ENCODE data around the gene COMMD1.

Gene COMMD1

GRCh38 chr2:62071760-62072680 lies 166.5 kb downstream of the COMMD1 start:
- Histone ChIP-seq H3K4me1 (ENCODE audit: control insufficient read depth, insufficient read depth, low read length) (no peaks in the 10 kb centered on the region), H3K27ac (ENCODE audit: low read length) (no peak overlapping the region), H3K9me3 (ENCODE audit: control insufficient read depth, insufficient read depth, low read length) (peaks cover 3% of the 10 kb centered on the region; the same call in 1 of the 2 replicates), H3K4me3 (ENCODE audit: low read length) (no peak overlapping the region), H3K36me3 (ENCODE audit: control insufficient read depth, insufficient read depth, low read length) (0 out of 2 replicates have a peak, but pooled peaks cover 3% of the 10 kb centered on the region), H3K27me3 (ENCODE audit: control insufficient read depth, insufficient read depth, low read length) (no peaks in the 10 kb centered on the region)
- no CpG with 5 or more reads among the region's 7 CpGs for WGBS (ENCODE audit: insufficient coverage, insufficient read length)
- DNase-seq (ENCODE audit: low read depth, low spot score), result no peak

- Histone ChIP-seq H3K27ac (ENCODE audit: low read length) (no peak overlapping the region), H3K4me3 (ENCODE audit: low read length) (no peak overlapping the region), H3K36me3 (ENCODE audit: control insufficient read depth, insufficient read depth, low read length) (0 out of 2 replicates have a peak, but pooled peaks cover 3% of the 10 kb centered on the region), H3K27me3 (ENCODE audit: control insufficient read depth, insufficient read depth, low read length) (no peaks in the 10 kb centered on the region), H3K4me1 (ENCODE audit: control insufficient read depth, insufficient read depth, low read length) (no peaks in the 10 kb centered on the region), H3K9me3 (ENCODE audit: control insufficient read depth, insufficient read depth, low read length) (peaks cover 3% of the 10 kb centered on the region; the same call in 1 of the 2 replicates)
- DNase-seq (ENCODE audit: low read depth, low spot score), result no peak
- WGBS (ENCODE audit: insufficient coverage, insufficient read length), result no CpG with 5 or more reads among the region's 2 CpGs
These were observed 168.8 kb downstream of the COMMD1 start for GRCh38 chr2:62074233-62074632.

GRCh38 chr2:62076980-62077638 lies 171.6 kb downstream of the COMMD1 start:
- Histone ChIP-seq H3K27me3 (ENCODE audit: control insufficient read depth, insufficient read depth, low read length) (no peaks in the 10 kb centered on the region), H3K36me3 (ENCODE audit: control insufficient read depth, insufficient read depth, low read length) (0 out of 2 replicates have a peak, but pooled peaks cover 3% of the 10 kb centered on the region), H3K27ac (ENCODE audit: low read length) (no peak overlapping the region), H3K4me3 (ENCODE audit: low read length) (no peak overlapping the region), H3K9me3 (ENCODE audit: control insufficient read depth, insufficient read depth, low read length) (peaks cover 2% of the 10 kb centered on the region; the same call in 1 of the 2 replicates), H3K4me1 (ENCODE audit: control insufficient read depth, insufficient read depth, low read length) (no peaks in the 10 kb centered on the region)
- DNase-seq (ENCODE audit: low read depth, low spot score), result no peak
- WGBS (ENCODE audit: insufficient coverage, insufficient read length), result no CpG with 5 or more reads among the region's 6 CpGs

GRCh38 chr2:62084801-62085200 lies 179.3 kb downstream of the COMMD1 start:
- H3K27me3 ChIP-seq (ENCODE audit: control insufficient read depth, insufficient read depth, low read length), result no peaks in the 10 kb centered on the region
- H3K36me3 ChIP-seq (ENCODE audit: control insufficient read depth, insufficient read depth, low read length), result no peaks in the 10 kb centered on the region
- no peaks in the 10 kb centered on the region for H3K4me1 ChIP-seq (ENCODE audit: control insufficient read depth, insufficient read depth, low read length)
- no peak overlapping the region for H3K27ac ChIP-seq (ENCODE audit: low read length)
- no CpG with 5 or more reads among the region's 1 CpG for WGBS (ENCODE audit: insufficient coverage, insufficient read length)
- no peak overlapping the region for H3K4me3 ChIP-seq (ENCODE audit: low read length)
- H3K9me3 ChIP-seq (ENCODE audit: control insufficient read depth, insufficient read depth, low read length), result no peaks in the 10 kb centered on the region
- DNase-seq (ENCODE audit: low read depth, low spot score), result no peak

- Histone ChIP-seq H3K27ac (ENCODE audit: low read length) (no peak overlapping the region), H3K4me1 (ENCODE audit: control insufficient read depth, insufficient read depth, low read length) (peaks cover 4% of the 10 kb centered on the region; the same call in 1 of the 2 replicates), H3K27me3 (ENCODE audit: control insufficient read depth, insufficient read depth, low read length) (no peaks in the 10 kb centered on the region), H3K36me3 (ENCODE audit: control insufficient read depth, insufficient read depth, low read length) (no peaks in the 10 kb centered on the region), H3K4me3 (ENCODE audit: low read length) (no peak overlapping the region), H3K9me3 (ENCODE audit: control insufficient read depth, insufficient read depth, low read length) (no peaks in the 10 kb centered on the region)
- DNase-seq (ENCODE audit: low read depth, low spot score), result no peak
- no CpG with 5 or more reads among the region's 3 CpGs for WGBS (ENCODE audit: insufficient coverage, insufficient read length)
These were observed 184.2 kb downstream of the COMMD1 start for GRCh38 chr2:62089658-62090057.

GRCh38 chr2:62091471-62091870 lies 186.0 kb downstream of the COMMD1 start:
- Histone ChIP-seq H3K27ac (ENCODE audit: low read length) (no peak overlapping the region), H3K4me1 (ENCODE audit: control insufficient read depth, insufficient read depth, low read length) (peaks cover 4% of the 10 kb centered on the region; the same call in 1 of the 2 replicates), H3K27me3 (ENCODE audit: control insufficient read depth, insufficient read depth, low read length) (no peaks in the 10 kb centered on the region), H3K9me3 (ENCODE audit: control insufficient read depth, insufficient read depth, low read length) (no peaks in the 10 kb centered on the region), H3K36me3 (ENCODE audit: control insufficient read depth, insufficient read depth, low read length) (no peaks in the 10 kb centered on the region), H3K4me3 (ENCODE audit: low read length) (no peak overlapping the region)
- no CpG with 5 or more reads among the region's 2 CpGs for WGBS (ENCODE audit: insufficient coverage, insufficient read length)
- no peak for DNase-seq (ENCODE audit: low read depth, low spot score)

- Histone ChIP-seq H3K36me3 (ENCODE audit: control insufficient read depth, insufficient read depth, low read length) (no peaks in the 10 kb centered on the region), H3K9me3 (ENCODE audit: control insufficient read depth, insufficient read depth, low read length) (no peaks in the 10 kb centered on the region), H3K4me3 (ENCODE audit: low read length) (no peak overlapping the region), H3K4me1 (ENCODE audit: control insufficient read depth, insufficient read depth, low read length) (peaks cover 2% of the 10 kb centered on the region; the same call in 1 of the 2 replicates), H3K27ac (ENCODE audit: low read length) (no peak overlapping the region), H3K27me3 (ENCODE audit: control insufficient read depth, insufficient read depth, low read length) (no peaks in the 10 kb centered on the region)
- no CpG with 5 or more reads among the region's 4 CpGs for WGBS (ENCODE audit: insufficient coverage, insufficient read length)
- no peak for DNase-seq (ENCODE audit: low read depth, low spot score)
These were observed 193.6 kb downstream of the COMMD1 start for GRCh38 chr2:62099050-62099449.

- no peaks in the 10 kb centered on the region for H3K36me3 ChIP-seq (ENCODE audit: control insufficient read depth, insufficient read depth, low read length)
- H3K27me3 ChIP-seq (ENCODE audit: control insufficient read depth, insufficient read depth, low read length), result no peaks in the 10 kb centered on the region
- no CpG with 5 or more reads among the region's 10 CpGs for WGBS (ENCODE audit: insufficient coverage, insufficient read length)
- H3K27ac ChIP-seq (ENCODE audit: low read length), result no peak overlapping the region
- no peak overlapping the region for H3K4me3 ChIP-seq (ENCODE audit: low read length)
- no peaks in the 10 kb centered on the region for H3K9me3 ChIP-seq (ENCODE audit: control insufficient read depth, insufficient read depth, low read length)
- no peaks in the 10 kb centered on the region for H3K4me1 ChIP-seq (ENCODE audit: control insufficient read depth, insufficient read depth, low read length)
- DNase-seq (ENCODE audit: low read depth, low spot score), result no peak
These were observed 194.2 kb downstream of the COMMD1 start for GRCh38 chr2:62099523-62100175.

- no peaks in the 10 kb centered on the region for H3K27me3 ChIP-seq (ENCODE audit: control insufficient read depth, insufficient read depth, low read length)
- H3K27ac ChIP-seq (ENCODE audit: low read length), result no peak overlapping the region
- DNase-seq (ENCODE audit: low read depth, low spot score), result no peak
- no peaks in the 10 kb centered on the region for H3K36me3 ChIP-seq (ENCODE audit: control insufficient read depth, insufficient read depth, low read length)
- no peak overlapping the region for H3K4me3 ChIP-seq (ENCODE audit: low read length)
- no peaks in the 10 kb centered on the region for H3K9me3 ChIP-seq (ENCODE audit: control insufficient read depth, insufficient read depth, low read length)
- H3K4me1 ChIP-seq (ENCODE audit: control insufficient read depth, insufficient read depth, low read length), result no peaks in the 10 kb centered on the region
- no CpG with 5 or more reads among the region's 2 CpGs for WGBS (ENCODE audit: insufficient coverage, insufficient read length)
These were observed 196.4 kb downstream of the COMMD1 start for GRCh38 chr2:62101886-62102285.

- no peaks in the 10 kb centered on the region for H3K27me3 ChIP-seq (ENCODE audit: control insufficient read depth, insufficient read depth, low read length)
- H3K36me3 ChIP-seq (ENCODE audit: control insufficient read depth, insufficient read depth, low read length), result no peaks in the 10 kb centered on the region
- no CpG with 5 or more reads among the region's 1 CpG for WGBS (ENCODE audit: insufficient coverage, insufficient read length)
- H3K27ac ChIP-seq (ENCODE audit: low read length), result no peak overlapping the region
- no peaks in the 10 kb centered on the region for H3K9me3 ChIP-seq (ENCODE audit: control insufficient read depth, insufficient read depth, low read length)
- no peak overlapping the region for H3K4me3 ChIP-seq (ENCODE audit: low read length)
- DNase-seq (ENCODE audit: low read depth, low spot score), result no peak
- H3K4me1 ChIP-seq (ENCODE audit: control insufficient read depth, insufficient read depth, low read length), result no peaks in the 10 kb centered on the region
These were observed 197.0 kb downstream of the COMMD1 start for GRCh38 chr2:62102402-62102920.
